K562 (cell line): ENCODE data around the gene MRPL40. TPM values are rescaled to one million over a fixed set of nuclear protein-coding genes. Genes with fewer than 3 reads are reported as not detected.

Experiments
- CGGBP1 ChIP-seq: fragments of 250-450 bp; sonication (Bioruptor Pico); IDR thresholded peaks from 2 replicates; pipeline ENCODE4 v1.9.0; 2021; ENCODE audit warnings: mild to moderate bottlenecking
- ERF ChIP-seq: fragments of 450-650 bp; formaldehyde crosslinking; IDR thresholded peaks from 2 replicates; pipeline ENCODE4 v1.4.0; 2020; ENCODE audit warnings: mild to moderate bottlenecking, mixed read lengths
- ESRRB ChIP-seq: fragments of 250-450 bp; sonication (Bioruptor Pico); IDR thresholded peaks from 2 replicates; pipeline ENCODE4 v1.5.0; 2020; ENCODE audit warnings: mild to moderate bottlenecking, moderate library complexity, borderline replicate concordance
- FOS ChIP-seq: IDR thresholded peaks from 3 replicates; pipeline ENCODE4 v1.6.1; 2011; ENCODE audit not compliant: insufficient read length; ENCODE audit errors: extremely low read depth
- MXI1 ChIP-seq: IDR thresholded peaks from 2 replicates; pipeline ENCODE4 v1.6.1; 2011; ENCODE audit warnings: low read depth, mild to moderate bottlenecking, improper control_type of control experiment, low read length
- NFIC ChIP-seq: fragments of 450-650 bp; IDR thresholded peaks from 2 replicates; pipeline ENCODE4 v1.6.1; 2017; ENCODE audit warnings: mild to moderate bottlenecking, inconsistent platforms
- PATZ1 ChIP-seq: fragments of 250-450 bp; sonication (Bioruptor Pico); IDR thresholded peaks from 2 replicates; pipeline ENCODE4 v1.5.0; 2020; ENCODE audit warnings: mild to moderate bottlenecking, borderline replicate concordance
- SRF ChIP-seq, 2 experiments: fragments of 250-450, 450-650 bp in 1 of 2; sonication (Bioruptor Pico) in 1 of 2; sonication (generic) in 1 of 2; formaldehyde crosslinking; IDR thresholded peaks; 2 replicates each; pipeline versions ENCODE4 v1.5.0 to v1.5.1; 2020 to 2022; ENCODE audit warnings: mild to moderate bottlenecking in 1 of 2, missing genetic modification reagents in 1 of 2
- SRSF9 ChIP-seq: fragments of 200-400 bp; formaldehyde crosslinking; IDR thresholded peaks from 2 replicates; pipeline ENCODE4 v1.6.1; 2017; ENCODE audit warnings: low read depth, low read length, borderline replicate concordance
- TEAD2 ChIP-seq: fragments of 450-650 bp; IDR thresholded peaks from 2 replicates; pipeline ENCODE4 v1.6.1; 2016; ENCODE audit warnings: missing genetic modification characterization, control low read depth, missing compliant biosample characterization
- ZBTB34 ChIP-seq: fragments of 250-450 bp; sonication (Bioruptor Pico); IDR thresholded peaks from 2 replicates; pipeline ENCODE4 v1.8.0; 2021; ENCODE audit warnings: mild to moderate bottlenecking, moderate library complexity
- ZBTB49 ChIP-seq: sonication (generic); formaldehyde crosslinking; IDR thresholded peaks from 2 replicates; pipeline ENCODE4 v1.8.0; 2022; ENCODE audit warnings: missing genetic modification reagents, mild to moderate bottlenecking, borderline replicate concordance
- ZNF280B ChIP-seq: fragments of 250-450 bp; sonication (Bioruptor Pico); IDR thresholded peaks from 2 replicates; pipeline ENCODE4 v1.5.1; 2021; ENCODE audit warnings: mild to moderate bottlenecking
- ZNF282 ChIP-seq: sonication (generic); formaldehyde crosslinking; IDR thresholded peaks from 2 replicates; pipeline ENCODE4 v1.8.1; 2023; ENCODE audit warnings: missing genetic modification reagents
- ZNF3 ChIP-seq: fragments of 250-450 bp; sonication (Bioruptor Pico); IDR thresholded peaks from 2 replicates; pipeline ENCODE4 v1.5.0; 2021; ENCODE audit warnings: mild to moderate bottlenecking, moderate library complexity
- ZNF740 ChIP-seq, 3 experiments: fragments of 200-800 bp in 1 of 3; sonication (Bioruptor generic) in 1 of 3; sonication (generic) in 1 of 3; formaldehyde crosslinking in 1 of 3; IDR thresholded peaks; 2 replicates each; pipeline versions ENCODE4 v1.6.1 to v1.8.0; 2016 to 2022; ENCODE audit warnings: mild to moderate bottlenecking in 2 of 3, missing compliant biosample characterization in 2 of 3, missing genetic modification characterization in 2 of 3, missing genetic modification reagents in 1 of 3
- ZSCAN32 ChIP-seq: fragments of 450-650 bp; formaldehyde crosslinking; IDR thresholded peaks from 2 replicates; pipeline ENCODE4 v1.4.0; 2020; ENCODE audit warnings: mild to moderate bottlenecking, moderate library complexity
- polyA plus RNA-seq, 8 experiments: library from polyadenylated mRNA; depleted of rRNA in 4 of 8; stranded (reverse) in 5 of 8; unstranded in 3 of 8; fragments of >200 nt; fragmentation: Nextera tagmentation in 2 of 8; fragmentation: Illumina TruSeq in 1 of 8; extraction: Ambion mirVana in 2 of 8; extraction: Trizol in 1 of 8; gene quantifications; 2 replicates each; pipeline versions ENCODE4 v1.2.1 to v1.2.3, GENCODE V29; 2011 to 2014; ENCODE audit warnings: inconsistent platforms in 1 of 8, missing spikeins in 1 of 8
- total RNA-seq, 7 experiments: library from RNA; depleted of rRNA in 6 of 7; stranded (reverse); fragments of >200 nt in 6 of 7; fragmentation: Illumina TruSeq in 2 of 7; extraction: Trizol in 2 of 7; gene quantifications; 2 replicates each; pipeline versions ENCODE4 v1.2.1 to v1.2.3, GENCODE V29; 2011 to 2021; ENCODE audit warnings: low replicate concordance in 1 of 7

The MRPL40 gene
- total and polyA plus RNA-seq, 9 of the 15 experiments (the other 6 are each of a cell fraction or from before 2014, with no cell fraction given), result 132 to 652 (median 208) TPM

- no peak for TF ChIP-seq ZNF740 (CRISPR knock-in tag; IDR thresholded peaks at IDR 0.05)
- TF ChIP-seq ZNF740 (tag; IDR thresholded peaks at IDR 0.05), result no peak
- TF ChIP-seq CGGBP1, result no peak
- TF ChIP-seq MXI1, result peak; percentile 66; the same call in 1 of the 2 replicates
- TF ChIP-seq NFIC, result peak; percentile 100
- TF ChIP-seq SRF (CRISPR knock-in tag; IDR thresholded peaks at IDR 0.05), result no peak
- TF ChIP-seq ZSCAN32 (CRISPR knock-in tag), result no peak
- no peak for TF ChIP-seq ZNF3 (CRISPR knock-in tag)
- peak; percentile 26 for TF ChIP-seq ZBTB49 (CRISPR knock-in tag)
- TF ChIP-seq ZBTB34 (CRISPR knock-in tag), result 0 out of 2 replicates have a peak, but pooled peaks have one; percentile 13
- no peak for TF ChIP-seq ZNF282
- no peak for TF ChIP-seq SRSF9
- no peak for TF ChIP-seq TEAD2
- TF ChIP-seq ZNF280B (CRISPR knock-in tag), result no peak
- no peak for TF ChIP-seq PATZ1 (CRISPR knock-in tag)
- no peak for TF ChIP-seq FOS
- no peak for TF ChIP-seq ERF (CRISPR knock-in tag)
- no peak for TF ChIP-seq ESRRB (CRISPR knock-in tag)
Measured at GRCh38 chr22:19407649-19408606, 24.4 kb upstream of the MRPL40 start (continued).
